Epithelial cell of alveolus of lung (primary cell): ENCODE results near the gene ST8SIA5. TPM values are rescaled to one million over a fixed set of nuclear protein-coding genes. Genes with fewer than 3 reads are reported as not detected.

Experiments used
- total RNA-seq: library from RNA; depleted of rRNA; stranded (reverse); fragments of >200 nt; gene quantifications from 2 replicates; pipeline ENCODE4 v1.2.1, GENCODE V29; 2015

Gene ST8SIA5, protein sequence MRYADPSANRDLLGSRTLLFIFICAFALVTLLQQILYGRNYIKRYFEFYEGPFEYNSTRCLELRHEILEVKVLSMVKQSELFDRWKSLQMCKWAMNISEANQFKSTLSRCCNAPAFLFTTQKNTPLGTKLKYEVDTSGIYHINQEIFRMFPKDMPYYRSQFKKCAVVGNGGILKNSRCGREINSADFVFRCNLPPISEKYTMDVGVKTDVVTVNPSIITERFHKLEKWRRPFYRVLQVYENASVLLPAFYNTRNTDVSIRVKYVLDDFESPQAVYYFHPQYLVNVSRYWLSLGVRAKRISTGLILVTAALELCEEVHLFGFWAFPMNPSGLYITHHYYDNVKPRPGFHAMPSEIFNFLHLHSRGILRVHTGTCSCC
- 0.24 TPM in 1 of 2 replicates, not detected in the other for total RNA-seq

DNA sequence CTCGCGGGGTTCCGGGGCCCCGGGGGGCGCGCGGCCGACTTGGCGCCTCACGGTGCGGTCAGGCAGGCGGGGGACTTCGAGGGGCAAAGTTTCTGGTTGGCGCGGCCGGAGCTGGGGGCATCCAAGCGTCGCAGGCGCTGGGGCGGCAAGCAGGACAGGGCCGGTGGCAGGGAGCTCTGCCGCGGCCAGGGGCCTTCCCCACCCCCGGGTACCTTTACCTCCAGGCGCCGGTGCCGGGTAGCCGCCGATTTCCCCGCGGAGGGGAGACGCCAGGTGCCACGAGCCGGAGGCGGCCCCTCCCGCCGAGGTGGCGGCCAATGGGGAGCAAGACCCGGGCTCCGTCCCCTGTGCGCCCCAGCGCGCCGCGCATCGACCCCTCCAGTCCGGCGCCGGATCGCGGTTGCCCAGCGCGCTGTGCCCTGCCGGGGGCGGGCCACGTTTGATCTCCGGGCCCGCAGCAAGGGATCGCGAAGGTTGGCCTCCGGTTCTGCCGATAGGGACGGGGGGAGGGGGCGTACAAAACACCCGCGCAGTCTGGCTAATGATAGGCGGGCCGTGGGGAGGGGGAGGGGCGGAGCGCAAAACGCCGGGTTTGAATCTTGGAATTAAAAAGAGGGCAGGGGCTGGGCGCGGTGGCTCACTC lies at the start of gene ST8SIA5:
ST8SIA5 (minus strand) TSS at position 495 of the 643 bp plus-strand sequence. CDS start 545 bp downstream, outside the sequence.

DNA sequence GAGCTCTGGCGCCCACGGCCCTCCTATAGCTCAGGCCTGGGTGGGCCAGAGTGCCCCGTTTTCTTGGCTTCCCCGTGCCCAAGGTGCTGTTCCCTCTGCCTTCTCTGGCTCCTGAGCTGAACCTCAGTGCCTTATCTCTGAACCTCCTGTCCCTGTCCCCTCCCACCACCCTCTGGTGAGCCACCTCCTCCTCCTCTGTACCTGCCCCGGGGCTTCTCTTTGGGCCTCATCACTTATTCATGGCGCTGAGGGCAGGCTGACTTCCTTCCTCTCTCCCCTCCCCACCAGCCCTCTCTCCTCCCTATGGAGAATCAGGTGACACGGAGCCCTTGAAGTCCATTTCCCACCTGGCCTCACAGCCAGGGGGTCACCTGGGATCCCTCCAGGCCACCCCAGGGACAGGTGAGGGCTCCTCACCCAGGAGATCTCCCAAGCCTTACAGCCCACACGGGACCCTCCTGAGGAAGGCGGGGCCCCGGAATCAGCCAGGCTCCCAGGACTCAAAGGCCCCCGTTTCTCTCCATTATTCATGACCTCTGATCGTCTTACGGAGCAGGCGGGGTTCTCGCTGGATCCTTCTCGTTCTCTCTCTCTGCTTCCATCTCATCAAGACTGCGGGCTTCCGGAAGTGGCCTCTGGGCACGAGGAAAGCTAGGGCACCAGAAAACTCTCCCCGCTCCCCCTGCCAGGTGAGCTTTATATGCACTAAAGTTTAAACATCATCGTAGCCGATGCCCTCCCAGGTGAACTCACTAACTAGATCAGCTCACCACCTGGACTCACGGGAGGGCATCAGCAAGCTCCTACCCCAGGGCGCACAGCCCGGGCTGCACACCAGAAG lies 99.5 kb downstream of the ST8SIA5 start, which contains the start of gene LOXHD1:
LOXHD1 (minus strand) TSS at position 106 of the 841 bp plus-strand sequence. CDS start 187 bp downstream, outside the sequence.

Other genes with a start within 250 kb of the ST8SIA5 start
- gene LOXHD1, start 99.8 kb downstream of the ST8SIA5 start, total RNA-seq = not detected in 2 replicates
- gene PIAS2, start 160.5 kb upstream of the ST8SIA5 start, total RNA-seq = 8.5 and 16.9 TPM in 2 replicates
- gene KATNAL2, start 160.5 kb upstream of the ST8SIA5 start, total RNA-seq = 0.65 and 1.1 TPM in 2 replicates